HL-60 (cell line): Measurements from ENCODE around the gene SLC22A17.

Experiments
- CTCF ChIP-seq: IDR thresholded peaks from one replicate; pipeline ENCODE4 v1.5.1; 2011; ENCODE audit warnings: low read length, control low read depth, inconsistent platforms; ENCODE audit not compliant: insufficient read depth
- POLR2AphosphoS5 ChIP-seq: IDR thresholded peaks from 2 replicates; pipeline ENCODE4 v1.6.1; 2012; ENCODE audit warnings: low read depth

DNA sequence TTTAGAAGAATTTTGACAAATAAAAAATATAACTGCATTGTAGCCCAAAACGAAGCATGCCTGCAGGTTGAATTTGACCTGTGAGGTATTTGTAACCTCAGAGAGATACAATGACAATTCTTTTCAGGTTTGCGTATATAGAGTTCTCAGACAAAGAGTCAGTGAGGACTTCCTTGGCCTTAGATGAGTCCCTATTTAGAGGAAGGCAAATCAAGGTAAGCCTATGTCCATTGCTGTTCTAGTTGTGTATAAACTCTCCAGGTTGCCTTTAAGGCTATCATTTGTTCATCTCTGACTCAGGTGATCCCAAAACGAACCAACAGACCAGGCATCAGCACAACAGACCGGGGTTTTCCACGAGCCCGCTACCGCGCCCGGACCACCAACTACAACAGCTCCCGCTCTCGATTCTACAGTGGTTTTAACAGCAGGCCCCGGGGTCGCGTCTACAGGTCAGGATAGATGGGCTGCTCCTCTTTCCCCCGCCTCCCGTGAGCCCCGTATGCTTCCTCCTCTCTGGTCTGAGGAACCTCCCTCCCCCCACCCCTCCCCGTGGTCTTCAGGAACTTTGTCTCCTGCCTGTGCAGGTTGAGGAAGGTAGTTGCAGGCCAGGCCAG lies 28.7 kb downstream of the SLC22A17 start:
- TF ChIP-seq CTCF (no peak), POLR2AphosphoS5 (no peak)
